Transverse colon (tissue), 4 donors: ENCODE data around the gene INTS4. TPM values are rescaled to one million over a fixed set of nuclear protein-coding genes. Genes with fewer than 3 reads are reported as not detected.
"Not testable (repeated sequence)": the region's sequence is repeated elsewhere in the genome, so short reads cannot be mapped to it uniquely, and the experiment has no call there.

Source experiments
- DNase-seq: peaks from one replicate; pipeline ENCODE4 v3.0.0-alpha.2; 2019
- H3K27ac ChIP-seq, 4 donors: fragments of 200-600 bp; sonication (generic); 2 replicates each; pipeline ENCODE4 v1.5.1; 2016 to 2018; ENCODE audit warnings: inconsistent platforms in 4 of 4
- H3K27me3 ChIP-seq: fragments of 200-600 bp; sonication (generic); 2 replicates; pipeline ENCODE4 v1.5.1; 2017; ENCODE audit warnings: inconsistent platforms
- H3K36me3 ChIP-seq, 4 donors: fragments of 200-600 bp; sonication (generic); 2 replicates each; pipeline ENCODE4 v1.5.1; 2017 to 2019; ENCODE audit warnings: inconsistent platforms in 4 of 4
- H3K4me1 ChIP-seq, 4 donors: fragments of 200-600 bp; sonication (generic); 2 replicates each; pipeline ENCODE4 v1.5.1; 2017 to 2020; ENCODE audit warnings: inconsistent platforms in 4 of 4
- H3K4me3 ChIP-seq, 4 donors: fragments of 200-600 bp; sonication (generic); 1 replicate in 1 of 4; 2 replicates in 3 of 4; pipeline versions ENCODE4 v1.5.1 to v1.6.1; 2017 to 2019; ENCODE audit warnings: inconsistent platforms in 4 of 4
- H3K9me3 ChIP-seq, 2 donors: fragments of 200-600 bp; sonication (generic); 2 replicates each; pipeline ENCODE4 v1.5.1; 2017 to 2019; ENCODE audit warnings: inconsistent platforms in 2 of 2
- CTCF ChIP-seq, 5 experiments: fragments of 200-600 bp in 3 of 5; fragments of 450-650 bp in 2 of 5; sonication (generic) in 3 of 5; IDR thresholded peaks; 1 replicate in 2 of 5; 2 replicates in 3 of 5; pipeline ENCODE4 v1.5.1; 2016 to 2017; ENCODE audit warnings: antibody characterized with exemption in 5 of 5, inconsistent platforms in 3 of 5, mild to moderate bottlenecking in 2 of 5, moderate library complexity in 1 of 5
- EP300 ChIP-seq: sonication (generic); formaldehyde crosslinking; IDR thresholded peaks from one replicate; pipeline ENCODE4 v1.6.1; 2017; ENCODE audit warnings: antibody characterized with exemption, low read depth
- POLR2A ChIP-seq: fragments of 450-650 bp; IDR thresholded peaks from one replicate; pipeline ENCODE4 v1.6.1; 2016; ENCODE audit warnings: antibody characterized with exemption, mild to moderate bottlenecking, moderate library complexity
- POLR2AphosphoS5 ChIP-seq, 3 donors: sonication (generic); formaldehyde crosslinking; IDR thresholded peaks; one replicate each; pipeline ENCODE4 v1.6.1; 2016; ENCODE audit warnings: antibody characterized with exemption in 3 of 3
- WGBS, 2 donors: methylation state at CpG; one replicate each; pipeline ENCODE4 v1.1.5; 2018; ENCODE audit warnings: low coverage in 1 of 2; 5-methylcytosine and 5-hydroxymethylcytosine counted together
- in situ Hi-C, 4 donors: fragments of 200-750 bp; cut with MboI; loops; one replicate each; pipeline versions ENCODE4 v1.15.0 to v1.15.1; 2017; ENCODE audit warnings: low sequenced_read_pairs in 3 of 4, low pct_ligation_motif_present in 1 of 4, low pct_unique_long_range_greater_than_20kb in 1 of 4
- intact Hi-C: fragments of 100-400 bp; cut with DNase I; formaldehyde crosslinking; loops from one replicate; pipeline ENCODE4 v1.15.1; 2023; ENCODE audit warnings: low total_unique reads
- total RNA-seq, 4 donors: library from RNA; depleted of rRNA; stranded (reverse); fragments of >200 nt; gene quantifications; one replicate each; pipeline ENCODE4 v1.1.0, GENCODE V29; 2016

The INTS4 gene
- total RNA-seq, 4 donors from 2014 or later = 3.8 to 45.9 (median 31.5) TPM

GRCh38 chr11:77966338-77966737 is 28.1 kb downstream of the INTS4 start:
- Histone ChIP-seq H3K9me3 (no peaks in the 10 kb centered on the region), H3K36me3 (peaks cover 0 to 8% (median 0%) of the 10 kb centered on the region in 4 donors), H3K27ac (no peak overlapping the region), H3K4me3 (no peak overlapping the region), H3K27me3 (no peaks in the 10 kb centered on the region), H3K4me1 (no peaks in the 10 kb centered on the region)
- 83% methylated on average over 2 of the region's 2 CpGs; no CpG with 5 or more reads in 1 of the 2 donors for WGBS, 2 donors
- DNase-seq = no peak
- intact Hi-C loops = loop anchor here (10.0 kb wide), 1 partner anchor 1162 kb away; no protein-coding TSS in a partner anchor
- in situ Hi-C loops = no loop called here
- TF ChIP-seq EP300 (no peak), POLR2A (no peak), CTCF (IDR thresholded peaks at IDR 0.05) (no peak), POLR2AphosphoS5 (IDR thresholded peaks at IDR 0.05) (no peak)

DNA sequence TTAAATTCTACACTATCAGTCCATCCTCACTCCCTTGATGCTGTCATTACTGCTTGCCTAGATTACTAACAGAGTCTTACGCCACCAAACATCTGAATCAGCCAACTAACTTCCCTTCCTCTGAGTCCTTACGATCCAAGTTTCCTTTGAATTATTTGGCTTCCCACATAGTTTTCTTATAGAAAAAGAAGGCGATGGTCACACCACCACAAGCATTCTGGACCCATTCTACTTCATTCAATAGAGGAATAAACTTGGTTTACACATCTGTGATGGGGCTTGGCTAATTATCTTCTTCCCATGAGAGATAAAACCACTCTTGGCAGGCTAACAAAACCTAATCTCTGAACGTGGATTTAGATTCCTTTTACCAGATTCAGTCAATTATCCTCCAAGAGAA is 35.0 kb downstream of the INTS4 start:
- Histone ChIP-seq H3K4me3 (no peak overlapping the region), H3K27ac (no peak overlapping the region), H3K36me3 (peaks cover 0 to 10% (median 0%) of the 10 kb centered on the region in 4 donors), H3K4me1 (no peaks in the 10 kb centered on the region), H3K9me3 (no peaks in the 10 kb centered on the region), H3K27me3 (no peaks in the 10 kb centered on the region)
- 81 to 88% methylated on average over 3 to 4 of the region's 4 CpGs for WGBS, 2 donors
- DNase-seq = no peak
- in situ Hi-C loops (no loop called here), intact Hi-C loops (no loop called here)
- no peak for TF ChIP-seq POLR2AphosphoS5 (IDR thresholded peaks at IDR 0.05)
- TF ChIP-seq CTCF (IDR thresholded peaks at IDR 0.05) = no peak
- no peak for TF ChIP-seq EP300
- no peak for TF ChIP-seq POLR2A

- H3K4me3 ChIP-seq, H3K27me3 ChIP-seq, in situ Hi-C loops, H3K27ac ChIP-seq, DNase-seq, H3K36me3 ChIP-seq, H3K9me3 ChIP-seq, intact Hi-C loops, H3K4me1 ChIP-seq: not testable (repeated sequence)
- 84% methylated on average over 3 of the region's 3 CpGs; no CpG with 5 or more reads in 1 of the 2 donors for WGBS, 2 donors
Measured at GRCh38 chr11:77958583-77959177, 35.8 kb downstream of the INTS4 start.

- in situ Hi-C loops, H3K4me1 ChIP-seq, H3K36me3 ChIP-seq, H3K9me3 ChIP-seq, H3K27me3 ChIP-seq, H3K27ac ChIP-seq, DNase-seq, intact Hi-C loops, H3K4me3 ChIP-seq: not testable (repeated sequence)
- WGBS, 2 donors = 96 to 100% methylated on average over 1 of the region's 1 CpG
Measured at GRCh38 chr11:77943296-77943695, 51.2 kb downstream of the INTS4 start.

DNA sequence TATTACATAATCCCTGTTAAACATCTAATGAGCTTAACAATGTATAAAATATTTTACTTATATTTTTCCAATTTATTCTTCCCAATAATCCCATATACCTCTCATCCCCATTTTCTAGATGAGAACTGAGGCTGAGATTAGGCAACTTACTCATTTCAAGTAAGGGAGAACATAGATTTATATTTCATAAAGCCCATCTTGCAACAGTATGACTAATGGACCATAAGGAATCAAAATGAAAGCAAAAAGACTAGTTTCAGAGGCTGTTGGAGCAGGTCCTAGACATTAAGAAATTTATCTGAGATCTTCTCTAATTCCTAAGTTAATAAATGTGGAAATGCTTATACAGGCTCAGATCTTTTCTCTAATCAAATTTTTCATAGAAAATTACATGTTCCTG is 52.0 kb downstream of the INTS4 start:
- in situ Hi-C loops, H3K27ac ChIP-seq, H3K4me1 ChIP-seq, DNase-seq, H3K4me3 ChIP-seq, intact Hi-C loops, H3K27me3 ChIP-seq, H3K36me3 ChIP-seq, H3K9me3 ChIP-seq: not testable (repeated sequence)

GRCh38 chr11:77933596-77933995 is 60.9 kb downstream of the INTS4 start:
- in situ Hi-C loops, H3K27me3 ChIP-seq, H3K4me1 ChIP-seq, H3K36me3 ChIP-seq, H3K9me3 ChIP-seq, H3K27ac ChIP-seq, DNase-seq, intact Hi-C loops, H3K4me3 ChIP-seq: not testable (repeated sequence)
- 95% methylated on average over 23 of the region's 24 CpGs; no CpG with 5 or more reads in 1 of the 2 donors for WGBS, 2 donors

DNA sequence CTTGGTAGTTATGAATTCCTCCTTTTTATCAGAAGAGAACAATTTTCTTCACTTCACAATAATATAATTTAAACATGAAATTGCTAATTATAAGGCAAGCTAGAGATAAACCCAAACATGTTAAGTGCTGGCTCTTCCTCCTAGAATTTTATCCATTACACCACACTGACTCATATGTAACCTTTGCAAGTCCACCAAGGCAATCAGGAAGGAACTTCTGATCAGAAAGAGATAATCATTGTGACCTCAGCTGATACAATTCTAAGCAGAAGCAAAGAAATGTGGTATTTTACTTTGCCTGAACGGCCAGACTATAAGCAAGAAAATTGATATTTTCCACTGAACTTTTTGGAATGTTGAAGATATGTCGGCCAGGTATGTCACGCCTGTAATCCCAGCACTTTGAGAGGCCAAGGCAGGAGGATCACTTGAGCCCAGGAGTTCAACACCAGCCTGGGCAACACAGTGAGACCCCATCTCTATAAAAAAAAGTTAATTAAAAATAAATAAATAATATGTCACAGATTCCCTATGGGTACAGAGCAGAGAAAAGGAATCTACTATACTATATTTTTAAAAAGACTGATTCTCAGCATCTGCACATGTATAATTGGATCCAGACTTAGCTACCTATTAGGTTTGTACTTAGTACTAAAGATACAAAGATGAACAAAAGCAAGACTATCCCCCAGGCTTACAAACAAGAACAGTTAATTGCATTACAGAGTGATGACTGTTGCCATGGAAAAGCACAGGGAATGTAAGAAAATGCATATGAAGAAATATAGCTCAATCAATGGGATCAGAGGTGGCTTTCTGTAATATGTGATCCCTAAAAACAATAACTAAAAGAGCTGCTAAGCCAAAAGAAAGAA is 63.9 kb downstream of the INTS4 start:
- H3K9me3 ChIP-seq, H3K4me1 ChIP-seq, intact Hi-C loops, in situ Hi-C loops, H3K27me3 ChIP-seq, H3K27ac ChIP-seq, H3K36me3 ChIP-seq, DNase-seq, H3K4me3 ChIP-seq: not testable (repeated sequence)
- WGBS, 2 donors = 96% methylated on average over 3 of the region's 3 CpGs; no CpG with 5 or more reads in 1 of the 2 donors

- DNase-seq, H3K36me3 ChIP-seq, in situ Hi-C loops, H3K27me3 ChIP-seq, intact Hi-C loops, H3K9me3 ChIP-seq, H3K4me3 ChIP-seq, H3K27ac ChIP-seq: not testable (repeated sequence)
- WGBS, 2 donors = no CpG with 5 or more reads among the region's 2 CpGs
- peaks cover 11 to 20% (median 16%) of the 10 kb centered on the region in 4 donors for H3K4me1 ChIP-seq
Measured at GRCh38 chr11:77917713-77918112, 76.8 kb downstream of the INTS4 start.
